ENCODE results near the gene CDH10. TPM values are rescaled to one million over a fixed set of nuclear protein-coding genes. Genes with fewer than 3 reads are reported as not detected.

CDH10 gene
- under 1 TPM; 0.31 to 0.74 TPM for total RNA-seq

DNA sequence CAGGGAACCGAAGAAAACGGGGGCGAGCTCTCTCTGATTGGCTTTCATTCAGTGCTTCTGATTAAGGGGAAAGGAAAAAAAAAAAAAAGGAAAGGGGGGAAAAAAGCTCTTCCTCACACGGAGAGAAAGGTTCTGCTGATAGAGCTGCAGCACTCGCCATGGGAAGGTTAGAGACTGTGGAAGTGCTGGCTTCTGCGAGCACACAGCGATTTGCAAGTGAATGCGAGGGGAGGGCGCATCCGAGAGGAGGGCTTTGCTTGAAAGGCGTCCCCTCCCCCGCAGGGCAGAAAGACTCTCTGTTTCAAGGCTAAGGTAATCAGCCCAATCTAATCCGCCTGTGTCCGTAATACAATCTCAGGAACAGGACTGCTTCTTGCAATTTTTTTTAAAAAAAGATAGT is at the start of gene CDH10:
CDH10 (minus strand) TSS at position 218 of the 400 bp plus-strand sequence. CDS start 51,488 bp downstream, outside the sequence.
- H3K36me3 ChIP-seq = no peaks in the 10 kb centered on the region
- no peak for DNase-seq (ENCODE audit: low spot score)

DNA sequence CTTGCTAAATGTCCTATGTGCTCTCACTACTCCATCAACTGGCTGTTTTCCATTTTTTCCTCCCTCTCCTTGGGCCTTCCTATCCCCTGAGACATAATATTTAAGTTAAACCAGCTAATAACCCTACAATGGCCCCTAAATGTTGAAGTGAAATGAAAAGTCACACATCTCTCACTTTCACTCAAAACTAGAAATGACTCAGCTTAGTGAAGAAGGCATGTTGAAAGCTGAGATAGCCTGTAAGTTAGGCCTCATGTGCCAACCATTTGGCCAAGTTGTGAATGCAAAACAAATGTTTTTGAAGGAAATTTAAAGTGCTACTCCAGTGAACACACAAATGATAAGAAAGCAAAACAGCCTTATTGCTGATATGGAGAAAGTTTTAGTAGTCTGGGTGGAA is 48.8 kb upstream of the CDH10 start:
- no peaks in the 10 kb centered on the region for H3K36me3 ChIP-seq
- DNase-seq (ENCODE audit: low spot score) = no peak
- H3K27ac ChIP-seq = no peak overlapping the region
- H3K9me3 ChIP-seq = peaks cover 0 to 3% of the 10 kb centered on the region in 2 donors
- H3K4me3 ChIP-seq = no peak overlapping the region
- H3K4me1 ChIP-seq = no peaks in the 10 kb centered on the region
- TF ChIP-seq, protein P1, sequence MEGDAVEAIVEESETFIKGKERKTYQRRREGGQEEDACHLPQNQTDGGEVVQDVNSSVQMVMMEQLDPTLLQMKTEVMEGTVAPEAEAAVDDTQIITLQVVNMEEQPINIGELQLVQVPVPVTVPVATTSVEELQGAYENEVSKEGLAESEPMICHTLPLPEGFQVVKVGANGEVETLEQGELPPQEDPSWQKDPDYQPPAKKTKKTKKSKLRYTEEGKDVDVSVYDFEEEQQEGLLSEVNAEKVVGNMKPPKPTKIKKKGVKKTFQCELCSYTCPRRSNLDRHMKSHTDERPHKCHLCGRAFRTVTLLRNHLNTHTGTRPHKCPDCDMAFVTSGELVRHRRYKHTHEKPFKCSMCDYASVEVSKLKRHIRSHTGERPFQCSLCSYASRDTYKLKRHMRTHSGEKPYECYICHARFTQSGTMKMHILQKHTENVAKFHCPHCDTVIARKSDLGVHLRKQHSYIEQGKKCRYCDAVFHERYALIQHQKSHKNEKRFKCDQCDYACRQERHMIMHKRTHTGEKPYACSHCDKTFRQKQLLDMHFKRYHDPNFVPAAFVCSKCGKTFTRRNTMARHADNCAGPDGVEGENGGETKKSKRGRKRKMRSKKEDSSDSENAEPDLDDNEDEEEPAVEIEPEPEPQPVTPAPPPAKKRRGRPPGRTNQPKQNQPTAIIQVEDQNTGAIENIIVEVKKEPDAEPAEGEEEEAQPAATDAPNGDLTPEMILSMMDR (IDR thresholded peaks at IDR 0.05) = no peak
- H3K27me3 ChIP-seq = no peaks in the 10 kb centered on the region

More for the DNA sequence above, at the start of gene CDH10:
- no peaks in the 10 kb centered on the region for H3K9me3 ChIP-seq
- H3K4me3 ChIP-seq = peak within 1 kb of the TSS; percentile 15 to 34
- H3K27me3 ChIP-seq = no peaks in the 10 kb centered on the region
- H3K27ac ChIP-seq = peak within 1 kb of the TSS in 1 of 2 donors; percentile 25
- TF ChIP-seq, protein P1 (IDR thresholded peaks at IDR 0.05) = no peak
- H3K4me1 ChIP-seq = no peaks in the 10 kb centered on the region

DNA sequence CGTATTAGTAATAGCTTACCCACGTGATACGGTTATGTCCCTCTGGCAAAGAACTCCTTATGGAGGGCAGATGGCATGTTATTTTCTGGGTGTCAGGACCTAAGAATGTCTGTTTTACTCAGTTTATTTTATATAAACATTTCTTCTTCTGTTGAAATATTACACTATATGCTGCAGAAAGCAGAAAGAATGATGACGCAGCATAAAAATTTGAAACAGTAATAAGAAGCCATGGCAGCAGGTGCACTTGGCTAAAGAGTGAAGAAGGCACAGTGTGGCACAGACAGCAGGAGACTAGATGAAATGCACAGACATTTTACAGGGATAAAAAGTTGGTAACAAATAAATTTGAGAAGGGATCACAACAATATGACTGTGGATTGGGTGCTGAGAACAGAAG is 46.3 kb upstream of the CDH10 start:
- Histone ChIP-seq H3K9me3 (no peaks in the 10 kb centered on the region), H3K4me3 (no peak overlapping the region), H3K27ac (no peak overlapping the region), H3K36me3 (no peaks in the 10 kb centered on the region), H3K4me1 (no peaks in the 10 kb centered on the region), H3K27me3 (no peaks in the 10 kb centered on the region)
- TF ChIP-seq, protein P1 (IDR thresholded peaks at IDR 0.05) = no peak
- no peak for DNase-seq (ENCODE audit: low spot score)

DNA sequence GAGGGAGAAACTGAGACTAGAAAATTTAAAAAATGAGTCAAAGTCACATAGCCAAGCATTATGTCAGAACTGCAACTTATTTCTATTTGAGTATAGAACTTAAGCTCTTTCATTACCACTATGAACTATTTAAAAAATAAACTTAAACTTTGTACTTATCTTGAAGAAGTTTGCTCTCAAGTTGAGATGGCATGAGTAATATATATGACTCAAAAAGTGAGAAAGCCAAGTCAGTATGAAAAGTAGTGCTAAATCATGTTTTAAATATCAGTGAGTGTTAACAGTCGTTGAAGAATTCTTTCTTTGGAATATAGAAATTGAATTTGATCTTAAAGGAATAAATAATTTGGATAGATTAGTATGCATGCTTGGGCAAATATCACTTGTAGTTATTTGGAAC is 36.3 kb upstream of the CDH10 start:
- H3K36me3 ChIP-seq = no peaks in the 10 kb centered on the region
- H3K27ac ChIP-seq = no peak overlapping the region
- no peaks in the 10 kb centered on the region for H3K9me3 ChIP-seq
- H3K27me3 ChIP-seq = no peaks in the 10 kb centered on the region
- no peak for DNase-seq (ENCODE audit: low spot score)
- no peaks in the 10 kb centered on the region for H3K4me1 ChIP-seq
- TF ChIP-seq, protein P1 (IDR thresholded peaks at IDR 0.05) = no peak
- H3K4me3 ChIP-seq = no peak overlapping the region

DNA sequence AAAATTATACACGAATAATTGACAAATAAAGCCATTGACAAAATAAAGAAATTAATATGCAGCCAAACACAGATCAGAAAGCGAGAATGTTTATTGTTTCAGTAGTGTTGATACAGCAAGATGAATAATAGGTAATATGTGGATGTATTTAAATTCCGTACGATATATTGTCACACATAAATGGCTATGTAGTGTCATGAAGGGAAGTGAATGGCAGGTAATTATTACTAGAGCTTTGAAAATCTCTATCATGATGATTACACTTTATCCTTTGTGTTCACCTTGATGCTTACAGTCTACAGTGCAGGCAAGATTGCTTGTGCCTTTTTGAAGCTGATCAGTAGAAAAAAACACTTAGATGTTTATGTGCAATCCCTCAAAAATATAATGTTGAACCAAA is 23.3 kb upstream of the CDH10 start:
- TF ChIP-seq, protein P1 (IDR thresholded peaks at IDR 0.05) = no peak
- Histone ChIP-seq H3K4me3 (no peak overlapping the region), H3K27ac (no peak overlapping the region)

DNA sequence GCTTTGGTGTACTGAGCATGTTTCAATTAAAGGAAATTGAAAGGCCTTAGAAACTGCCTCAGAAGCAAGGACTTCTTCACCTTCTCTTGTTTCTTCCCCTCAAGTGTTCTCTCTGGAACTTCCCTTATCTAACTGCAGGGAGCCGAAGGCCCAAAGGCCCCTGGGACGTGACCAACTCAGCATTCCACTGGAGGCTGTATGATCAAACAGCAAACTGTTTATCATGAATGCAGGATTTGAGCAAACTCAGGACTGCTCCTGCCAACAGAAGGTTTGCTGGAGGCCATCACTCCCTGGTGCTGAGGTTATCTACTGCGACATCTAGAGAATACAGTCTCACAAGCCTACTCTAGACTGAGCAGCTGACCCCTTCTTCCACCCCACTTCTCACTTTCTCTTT is 4.8 kb upstream of the CDH10 start:
- H3K4me1 ChIP-seq = no peaks in the 10 kb centered on the region
- DNase-seq (ENCODE audit: low spot score) = no peak
- H3K27me3 ChIP-seq = no peaks in the 10 kb centered on the region
- H3K36me3 ChIP-seq = no peaks in the 10 kb centered on the region
- no peak overlapping the region for H3K4me3 ChIP-seq
- H3K9me3 ChIP-seq = no peaks in the 10 kb centered on the region
- TF ChIP-seq, protein P1 (IDR thresholded peaks at IDR 0.05) = no peak
- H3K27ac ChIP-seq = no peak overlapping the region

More for the DNA sequence above, 23.3 kb upstream of the CDH10 start:
- Histone ChIP-seq H3K9me3 (no peaks in the 10 kb centered on the region), H3K27me3 (no peaks in the 10 kb centered on the region), H3K36me3 (no peaks in the 10 kb centered on the region), H3K4me1 (no peaks in the 10 kb centered on the region)
- DNase-seq (ENCODE audit: low spot score) = no peak

Measured in right atrium auricular region (tissue), 2 donors.